Vagina (tissue), 2 donors: ENCODE data around the gene JDP2. TPM values are rescaled to one million over a fixed set of nuclear protein-coding genes. Genes with fewer than 3 reads are reported as not detected.

Experiments used
- DNase-seq, 2 donors: peaks; one replicate each; pipeline ENCODE4 v3.0.0-alpha.2; 2017; ENCODE audit errors: extremely low spot score in 2 of 2
- H3K27ac ChIP-seq: fragments of 200-600 bp; sonication (generic); one replicate; pipeline ENCODE4 v1.5.1; 2019
- H3K27me3 ChIP-seq: fragments of 200-600 bp; sonication (generic); one replicate; pipeline ENCODE4 v1.5.1; 2019
- H3K36me3 ChIP-seq, 2 donors: fragments of 200-600 bp; sonication (generic); one replicate each; pipeline ENCODE4 v1.5.1; 2017 to 2019
- H3K4me1 ChIP-seq: fragments of 200-600 bp; sonication (generic); one replicate; pipeline ENCODE4 v1.5.1; 2019
- H3K4me3 ChIP-seq, 2 donors: fragments of 200-600 bp; sonication (generic); 1 replicate in 1 of 2; 2 replicates in 1 of 2; pipeline ENCODE4 v1.5.1; 2016 to 2019
- H3K9me3 ChIP-seq: fragments of 200-600 bp; sonication (generic); one replicate; pipeline ENCODE4 v1.5.1; 2019
- CTCF ChIP-seq, 3 experiments: fragments of 450-650 bp in 2 of 3; fragments of 200-600 bp in 1 of 3; sonication (generic) in 1 of 3; IDR thresholded peaks; one replicate each; pipeline ENCODE4 v1.5.1; 2017 to 2019; ENCODE audit warnings: antibody characterized with exemption in 3 of 3, mild to moderate bottlenecking in 2 of 3, moderate library complexity in 2 of 3
- POLR2A ChIP-seq, 2 donors: fragments of 450-650 bp; IDR thresholded peaks; one replicate each; pipeline ENCODE4 v1.6.1; 2017; ENCODE audit warnings: antibody characterized with exemption in 2 of 2, mild to moderate bottlenecking in 2 of 2, moderate library complexity in 2 of 2
- POLR2AphosphoS5 ChIP-seq, 2 donors: sonication (generic); formaldehyde crosslinking; IDR thresholded peaks; one replicate each; pipeline ENCODE4 v1.9.0; 2017; ENCODE audit warnings: antibody characterized with exemption in 2 of 2, mild to moderate bottlenecking in 2 of 2, low read depth in 1 of 2; ENCODE audit not compliant: insufficient read depth in 1 of 2
- intact Hi-C: fragments of 100-400 bp; cut with DNase I; formaldehyde crosslinking; loops from one replicate; pipeline ENCODE4 v1.15.1; 2023
- total RNA-seq: library from RNA; depleted of rRNA; stranded (reverse); fragments of >200 nt; gene quantifications from one replicate; pipeline ENCODE4 v1.2.3, GENCODE V29; 2016

The JDP2 gene
- total RNA-seq, 1 donor from 2014 or later = 66.5 TPM

DNA sequence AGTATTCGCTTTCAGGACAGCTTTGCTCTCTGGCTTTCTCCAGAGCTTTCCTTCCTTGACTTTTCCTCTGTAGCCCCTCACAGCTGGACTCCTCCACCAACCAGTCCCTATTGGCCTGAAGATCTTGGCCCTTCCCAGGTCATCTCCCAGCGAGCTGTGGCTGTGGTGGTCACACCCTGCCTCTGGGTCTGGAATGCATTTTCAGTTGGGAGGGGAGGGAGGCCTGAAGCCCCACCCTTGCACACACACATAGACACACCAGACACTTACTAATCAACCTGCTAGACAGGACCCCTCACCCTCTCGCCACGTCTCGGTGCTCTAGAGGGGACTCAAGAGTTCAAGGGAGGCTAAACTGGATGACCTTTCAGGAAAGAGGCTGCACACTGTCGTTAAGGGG, 13.9 kb downstream of the JDP2 start:
- H3K4me1 ChIP-seq = peaks cover 56% of the 10 kb centered on the region
- no peak for TF ChIP-seq CTCF (IDR thresholded peaks at IDR 0.05)
- no peak for TF ChIP-seq POLR2AphosphoS5 (IDR thresholded peaks at IDR 0.05; ENCODE audit: insufficient read depth in 1 of 2, low read depth in 1 of 2)
- no peak for TF ChIP-seq POLR2A (IDR thresholded peaks at IDR 0.05)
- no peak for DNase-seq
- intact Hi-C loops = no loop called here
- H3K36me3 ChIP-seq = peaks cover 0 to 14% of the 10 kb centered on the region in 2 donors
- no peak overlapping the region for H3K4me3 ChIP-seq
- peak overlapping the region; percentile 32 for H3K27ac ChIP-seq
- H3K9me3 ChIP-seq = no peaks in the 10 kb centered on the region
- no peaks in the 10 kb centered on the region for H3K27me3 ChIP-seq

DNA sequence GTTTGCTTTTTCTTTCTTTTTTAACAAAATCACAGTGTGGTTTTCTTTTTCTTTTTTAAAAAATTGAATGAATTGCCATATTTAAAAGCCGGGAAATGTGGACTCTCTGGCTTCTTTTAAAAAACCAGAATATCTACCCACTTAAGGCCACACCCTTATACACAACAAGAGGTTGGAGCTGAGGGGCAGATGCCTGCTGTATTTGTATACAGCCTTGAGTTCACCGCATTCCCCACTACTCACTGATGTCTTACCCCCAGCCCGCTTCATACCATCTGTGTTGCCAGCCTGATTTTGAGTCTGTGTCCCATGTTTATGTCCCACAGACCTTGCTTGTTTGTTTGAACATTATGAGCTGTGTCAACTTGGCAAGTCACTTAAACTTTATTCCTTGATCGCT, 14.3 kb downstream of the JDP2 start:
- intact Hi-C loops = no loop called here

GRCh38 chr14:75442642-75443041, 14.8 kb downstream of the JDP2 start:
- intact Hi-C loops = no loop called here
- DNase-seq = no peak
- no peaks in the 10 kb centered on the region for H3K27me3 ChIP-seq
- H3K9me3 ChIP-seq = no peaks in the 10 kb centered on the region
- peaks cover 0 to 14% of the 10 kb centered on the region in 2 donors for H3K36me3 ChIP-seq
- TF ChIP-seq CTCF (IDR thresholded peaks at IDR 0.05) (no peak), POLR2AphosphoS5 (IDR thresholded peaks at IDR 0.05; ENCODE audit: insufficient read depth in 1 of 2, low read depth in 1 of 2) (no peak), POLR2A (IDR thresholded peaks at IDR 0.05) (no peak)
- H3K4me3 ChIP-seq = no peak overlapping the region
- H3K27ac ChIP-seq = peak overlapping the region; percentile 12
- H3K4me1 ChIP-seq = peaks cover 53% of the 10 kb centered on the region

More for the DNA sequence above, 14.3 kb downstream of the JDP2 start:
- Histone ChIP-seq H3K9me3 (no peaks in the 10 kb centered on the region), H3K27me3 (no peaks in the 10 kb centered on the region), H3K36me3 (peaks cover 0 to 14% of the 10 kb centered on the region in 2 donors), H3K4me1 (peaks cover 56% of the 10 kb centered on the region), H3K27ac (peak overlapping the region; percentile 32), H3K4me3 (no peak overlapping the region)
- DNase-seq = no peak
- TF ChIP-seq POLR2AphosphoS5 (IDR thresholded peaks at IDR 0.05; ENCODE audit: insufficient read depth in 1 of 2, low read depth in 1 of 2) (no peak), CTCF (IDR thresholded peaks at IDR 0.05) (no peak), POLR2A (IDR thresholded peaks at IDR 0.05) (no peak)

DNA sequence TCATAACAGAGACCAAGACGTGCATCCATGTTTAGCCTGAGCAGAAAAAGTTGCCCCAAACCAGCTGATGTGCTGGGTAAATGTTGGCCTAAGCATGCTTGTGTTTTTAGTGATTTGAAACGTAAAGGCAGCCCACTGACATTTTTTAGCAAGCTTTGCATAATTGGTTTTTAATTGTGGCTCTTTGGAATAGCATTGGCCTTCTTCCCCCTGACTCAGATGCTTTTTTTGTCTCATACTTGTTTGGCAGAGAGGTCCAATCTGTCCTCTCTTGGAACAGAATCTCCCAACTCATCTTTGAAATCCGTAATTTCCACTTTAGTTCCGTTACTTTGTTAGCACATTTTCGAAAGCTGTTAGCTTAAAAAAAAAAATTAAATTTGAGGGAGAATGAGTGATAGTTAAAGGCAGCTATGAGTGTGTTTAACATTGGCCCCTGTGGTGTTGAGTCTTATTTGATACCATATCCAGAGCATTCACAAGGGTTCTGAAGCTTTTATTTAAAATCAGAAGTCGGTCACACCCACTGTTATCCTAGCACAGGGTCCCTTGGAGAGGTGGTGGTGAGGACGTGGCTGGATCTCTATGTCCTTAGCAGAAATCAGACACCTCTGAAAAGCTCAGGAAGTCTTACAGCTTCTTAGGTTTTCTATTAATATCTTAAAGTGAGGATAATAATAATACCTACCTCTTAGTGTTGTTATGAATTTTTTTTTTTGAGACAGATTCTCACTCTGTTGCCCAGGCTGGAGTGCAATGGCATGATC, 15.6 kb downstream of the JDP2 start:
- no peaks in the 10 kb centered on the region for H3K9me3 ChIP-seq
- H3K4me3 ChIP-seq = no peak overlapping the region
- intact Hi-C loops = no loop called here
- H3K4me1 ChIP-seq = peaks cover 55% of the 10 kb centered on the region
- H3K27me3 ChIP-seq = no peaks in the 10 kb centered on the region
- DNase-seq = no peak
- H3K27ac ChIP-seq = peak overlapping the region; percentile 12
- no peak for TF ChIP-seq CTCF (IDR thresholded peaks at IDR 0.05)
- no peak for TF ChIP-seq POLR2A (IDR thresholded peaks at IDR 0.05)
- TF ChIP-seq POLR2AphosphoS5 (IDR thresholded peaks at IDR 0.05; ENCODE audit: insufficient read depth in 1 of 2, low read depth in 1 of 2) = no peak
- H3K36me3 ChIP-seq = peaks cover 0 to 9% of the 10 kb centered on the region in 2 donors

DNA sequence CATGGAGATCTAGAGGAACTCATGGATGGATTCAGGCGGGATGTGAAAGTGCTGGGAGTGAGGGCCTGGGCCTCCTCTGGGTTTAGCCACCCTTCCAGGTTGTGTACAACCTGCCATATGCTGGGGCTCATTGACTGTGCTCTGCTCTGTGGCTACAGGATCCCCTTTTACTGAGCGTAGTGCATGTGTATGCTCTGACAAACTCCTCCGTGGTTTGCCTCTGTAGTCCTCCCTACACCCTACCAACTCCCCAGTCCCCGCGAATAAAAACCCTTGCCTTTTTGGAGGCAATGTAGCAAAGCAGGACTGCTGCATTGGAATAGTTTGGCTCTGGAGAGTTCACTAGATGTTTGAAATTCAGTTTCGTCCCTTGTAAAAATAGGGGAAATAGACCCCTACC, 17.4 kb downstream of the JDP2 start:
- no peak for TF ChIP-seq CTCF (IDR thresholded peaks at IDR 0.05)
- TF ChIP-seq POLR2AphosphoS5 (IDR thresholded peaks at IDR 0.05; ENCODE audit: insufficient read depth in 1 of 2, low read depth in 1 of 2) = no peak
- no peak for TF ChIP-seq POLR2A (IDR thresholded peaks at IDR 0.05)
- no peaks in the 10 kb centered on the region for H3K27me3 ChIP-seq
- no peak overlapping the region for H3K27ac ChIP-seq
- H3K4me1 ChIP-seq = peaks cover 67% of the 10 kb centered on the region
- H3K36me3 ChIP-seq = no peaks in the 10 kb centered on the region
- intact Hi-C loops = no loop called here
- H3K9me3 ChIP-seq = no peaks in the 10 kb centered on the region
- no peak overlapping the region for H3K4me3 ChIP-seq
- DNase-seq = no peak
